MM.1S (cell line): Measurements from ENCODE around the gene LMX1B.
A peak's percentile ranks its signal among the peaks of the same experiment; 100 is the strongest.

Experiments used
- DNase-seq: peaks from one replicate; pipeline ENCODE4 v3.0.0-alpha.2; 2015
- H2AFZ ChIP-seq: fragments of 300-600 bp; sonication (generic); 2 replicates; pipeline ENCODE4 v1.6.0; 2016; ENCODE audit warnings: antibody characterized with exemption, low read length
- H3F3A ChIP-seq: fragments of 300-600 bp; sonication (generic); 2 replicates; pipeline ENCODE4 v1.6.1; 2016; ENCODE audit warnings: mild to moderate bottlenecking, antibody characterized with exemption, low read length, moderate library complexity, mixed read lengths; ENCODE audit not compliant: insufficient read depth
- H3K27ac ChIP-seq: fragments of 300-600 bp; sonication (generic); 2 replicates; pipeline ENCODE4 v1.5.1; 2016; ENCODE audit warnings: mild to moderate bottlenecking, low read length
- H3K27me3 ChIP-seq: fragments of 300-600 bp; sonication (generic); replicated peaks from 2 replicates; pipeline ENCODE4 v1.6.0; 2016; ENCODE audit warnings: low read length; ENCODE audit not compliant: insufficient read depth
- H3K36me3 ChIP-seq: fragments of 300-600 bp; sonication (generic); replicated peaks from 2 replicates; pipeline ENCODE4 v1.6.1; 2016; ENCODE audit warnings: mild to moderate bottlenecking, low read length, mixed read lengths; ENCODE audit not compliant: insufficient read depth
- H3K4me1 ChIP-seq: fragments of 300-600 bp; sonication (generic); 2 replicates; pipeline ENCODE4 v1.6.1; 2016; ENCODE audit warnings: low read length, mixed read lengths
- H3K4me2 ChIP-seq: fragments of 300-600 bp; sonication (generic); 2 replicates; pipeline ENCODE4 v1.6.0; 2016; ENCODE audit warnings: low read depth, low read length
- H3K4me3 ChIP-seq: fragments of 300-600 bp; sonication (generic); 2 replicates; pipeline ENCODE4 v1.5.1; 2016; ENCODE audit warnings: low read length, mixed read lengths
- H3K79me2 ChIP-seq: fragments of 300-600 bp; sonication (generic); 2 replicates; pipeline ENCODE4 v1.6.1; 2016; ENCODE audit warnings: mixed run types, low read length, mixed read lengths
- H3K9ac ChIP-seq: fragments of 300-600 bp; sonication (generic); 2 replicates; pipeline ENCODE4 v1.6.1; 2016; ENCODE audit warnings: low read length, mixed read lengths
- H3K9me2 ChIP-seq: fragments of 300-600 bp; sonication (generic); replicated peaks from 2 replicates; pipeline ENCODE4 v1.6.1; 2016; ENCODE audit warnings: mild to moderate bottlenecking, low read length, mixed read lengths; ENCODE audit not compliant: insufficient read depth
- H3K9me3 ChIP-seq: fragments of 300-600 bp; sonication (generic); replicated peaks from 2 replicates; pipeline ENCODE4 v1.6.1; 2016; ENCODE audit warnings: mild to moderate bottlenecking, low read length, mixed read lengths; ENCODE audit not compliant: insufficient read depth
- H4K20me1 ChIP-seq: fragments of 300-600 bp; sonication (generic); 2 replicates; pipeline ENCODE4 v1.6.1; 2016; ENCODE audit warnings: mild to moderate bottlenecking, low read length, moderate library complexity, mixed read lengths; ENCODE audit not compliant: insufficient read depth
- EZH2 ChIP-seq: fragments of 300-600 bp; sonication (generic); optimal IDR thresholded peaks from 2 replicates; pipeline ENCODE3; 2017; ENCODE audit warnings: low read depth, mild to moderate bottlenecking, antibody characterized with exemption, low read length, mixed read lengths
- EZH2phosphoT487 ChIP-seq: fragments of 300-600 bp; sonication (generic); IDR thresholded peaks from 2 replicates; pipeline ENCODE4 v1.6.1; 2018; ENCODE audit warnings: antibody characterized with exemption, low read length
- TF ChIP-seq, protein P1 (sequence below): fragments of 300-600 bp; sonication (generic); IDR thresholded peaks from 2 replicates; pipeline ENCODE4 v1.5.1; 2016; ENCODE audit warnings: antibody characterized with exemption, low read length, mixed read lengths

Gene LMX1B

DNA sequence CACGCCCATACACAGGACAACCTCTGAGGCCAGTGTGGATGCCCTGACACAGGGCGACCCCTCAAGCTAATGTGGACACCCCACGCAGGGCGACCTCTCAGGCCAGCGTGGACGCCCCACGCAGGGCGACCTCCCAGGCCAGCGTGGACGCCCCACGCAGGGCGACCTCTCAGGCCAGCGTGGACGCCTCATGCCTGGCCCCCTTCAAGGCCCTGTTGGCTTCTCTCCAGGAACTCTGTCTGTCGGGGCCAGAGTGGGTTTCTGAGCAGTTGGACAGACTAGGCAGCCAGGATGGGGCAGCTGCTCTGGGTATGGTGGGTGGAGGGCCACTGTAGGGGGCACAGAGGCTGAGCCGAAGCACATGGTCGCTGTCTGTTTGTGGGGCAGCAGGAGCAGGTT lies 47.4 kb downstream of the LMX1B start:
- Histone ChIP-seq H3K4me3 (no peak overlapping the region), H3K36me3 (no peaks in the 10 kb centered on the region), H3K79me2 (no peaks in the 10 kb centered on the region), H3K4me1 (peaks cover 12% of the 10 kb centered on the region), H3K27ac (no peak overlapping the region), H3K9me3 (no peaks in the 10 kb centered on the region), H3F3A (no peaks in the 10 kb centered on the region), H3K27me3 (peaks cover 24% of the 10 kb centered on the region), H4K20me1 (no peaks in the 10 kb centered on the region), H3K9ac (no peak overlapping the region), H3K9me2 (no peaks in the 10 kb centered on the region), H3K4me2 (no peak overlapping the region), H2AFZ (no peak overlapping the region)
- TF ChIP-seq, protein P1, sequence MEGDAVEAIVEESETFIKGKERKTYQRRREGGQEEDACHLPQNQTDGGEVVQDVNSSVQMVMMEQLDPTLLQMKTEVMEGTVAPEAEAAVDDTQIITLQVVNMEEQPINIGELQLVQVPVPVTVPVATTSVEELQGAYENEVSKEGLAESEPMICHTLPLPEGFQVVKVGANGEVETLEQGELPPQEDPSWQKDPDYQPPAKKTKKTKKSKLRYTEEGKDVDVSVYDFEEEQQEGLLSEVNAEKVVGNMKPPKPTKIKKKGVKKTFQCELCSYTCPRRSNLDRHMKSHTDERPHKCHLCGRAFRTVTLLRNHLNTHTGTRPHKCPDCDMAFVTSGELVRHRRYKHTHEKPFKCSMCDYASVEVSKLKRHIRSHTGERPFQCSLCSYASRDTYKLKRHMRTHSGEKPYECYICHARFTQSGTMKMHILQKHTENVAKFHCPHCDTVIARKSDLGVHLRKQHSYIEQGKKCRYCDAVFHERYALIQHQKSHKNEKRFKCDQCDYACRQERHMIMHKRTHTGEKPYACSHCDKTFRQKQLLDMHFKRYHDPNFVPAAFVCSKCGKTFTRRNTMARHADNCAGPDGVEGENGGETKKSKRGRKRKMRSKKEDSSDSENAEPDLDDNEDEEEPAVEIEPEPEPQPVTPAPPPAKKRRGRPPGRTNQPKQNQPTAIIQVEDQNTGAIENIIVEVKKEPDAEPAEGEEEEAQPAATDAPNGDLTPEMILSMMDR, result no peak
- TF ChIP-seq EZH2, result no peak
- no peak for TF ChIP-seq EZH2phosphoT487
- no peak for DNase-seq

DNA sequence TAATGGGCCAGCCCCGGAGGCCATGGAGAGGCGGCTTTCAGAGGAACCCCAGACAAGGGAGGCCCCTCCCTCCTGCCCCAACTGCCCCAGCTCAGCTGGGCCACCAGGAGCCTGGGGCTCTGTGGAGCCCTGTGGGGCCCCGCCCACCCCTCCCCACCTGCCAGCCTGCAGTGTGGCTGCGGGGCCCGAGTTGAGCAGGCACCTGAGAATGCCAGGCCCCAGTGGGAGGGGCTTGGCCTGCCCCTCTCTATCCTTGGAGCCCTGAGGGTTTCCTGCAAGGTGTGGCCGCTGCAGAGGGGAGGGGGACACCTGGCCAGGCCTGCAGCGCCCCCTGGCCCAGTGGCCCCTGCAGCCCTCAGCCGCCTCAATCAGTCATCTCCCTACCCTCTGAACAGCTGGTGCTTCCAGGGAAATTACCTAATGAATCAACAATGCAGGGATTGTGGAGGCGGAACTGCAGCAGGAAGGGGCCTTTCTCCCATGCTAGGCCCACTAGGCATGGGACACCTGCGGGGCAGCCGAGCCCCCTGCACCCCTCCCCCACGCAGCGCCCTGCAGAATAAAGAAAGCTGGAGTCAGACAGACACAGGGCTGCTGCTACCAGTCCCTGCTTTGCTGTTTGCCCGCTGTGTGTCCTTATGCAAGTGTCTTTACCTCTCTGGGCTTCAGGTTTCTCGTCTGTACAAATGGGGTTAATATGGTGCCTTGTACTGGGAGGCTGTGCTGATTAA lies 48.0 kb downstream of the LMX1B start:
- Histone ChIP-seq H3K9ac (no peak overlapping the region), H3K9me3 (no peaks in the 10 kb centered on the region), H3K4me2 (no peak overlapping the region), H3K4me1 (peaks cover 12% of the 10 kb centered on the region), H3K27ac (no peak overlapping the region), H3K79me2 (no peaks in the 10 kb centered on the region), H3F3A (no peaks in the 10 kb centered on the region), H2AFZ (no peak overlapping the region), H3K4me3 (no peak overlapping the region), H3K27me3 (peaks cover 23% of the 10 kb centered on the region), H3K9me2 (no peaks in the 10 kb centered on the region), H4K20me1 (no peaks in the 10 kb centered on the region), H3K36me3 (no peaks in the 10 kb centered on the region)
- TF ChIP-seq, protein P1, result no peak
- TF ChIP-seq EZH2 (no peak), EZH2phosphoT487 (no peak)
- DNase-seq, result no peak

DNA sequence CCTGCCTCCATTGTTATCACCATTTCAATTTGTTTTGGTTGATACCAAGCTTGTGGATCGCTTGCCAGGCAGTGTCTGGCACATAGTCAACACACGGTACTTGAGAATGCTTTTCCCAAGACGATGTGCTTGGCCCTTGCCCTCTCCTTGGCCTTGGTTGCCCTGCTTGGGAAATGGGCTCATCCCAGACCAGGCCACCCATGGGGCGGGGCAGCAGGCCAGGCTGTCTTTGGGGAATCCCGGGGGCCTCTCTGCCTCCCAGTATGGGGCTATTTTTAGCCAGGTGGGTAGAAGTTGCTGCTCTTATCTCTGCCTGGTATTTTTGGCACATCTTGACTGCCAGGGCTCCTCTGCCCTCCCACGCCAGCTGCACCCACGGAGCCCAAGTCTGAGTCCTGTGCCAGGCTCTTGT lies 49.9 kb downstream of the LMX1B start:
- Histone ChIP-seq H3K4me3 (no peak overlapping the region), H3K9me3 (no peaks in the 10 kb centered on the region), H4K20me1 (no peaks in the 10 kb centered on the region), H3K79me2 (no peaks in the 10 kb centered on the region), H3K4me2 (peak overlapping the region; percentile 19; the same call in 1 of the 2 replicates), H3F3A (no peaks in the 10 kb centered on the region), H3K27ac (no peak overlapping the region), H3K9ac (no peak overlapping the region), H3K4me1 (peaks cover 12% of the 10 kb centered on the region), H3K9me2 (no peaks in the 10 kb centered on the region), H3K27me3 (peaks cover 23% of the 10 kb centered on the region), H3K36me3 (no peaks in the 10 kb centered on the region), H2AFZ (peak overlapping the region; percentile 19; the same call in 1 of the 2 replicates)
- peak; percentile 8 for DNase-seq
- TF ChIP-seq, protein P1, result no peak
- no peak for TF ChIP-seq EZH2phosphoT487
- TF ChIP-seq EZH2, result no peak
